HG02870 (cell line): ENCODE data around the gene QSOX2.

Experiments
- ATAC-seq: cut with Tn5 transposase; IDR thresholded peaks from one replicate; pipeline ENCODE4 v1.9.1; 2021; ENCODE audit warnings: mild to moderate bottlenecking, moderate library complexity; ENCODE audit not compliant: unreplicated experiment

Gene QSOX2

DNA sequence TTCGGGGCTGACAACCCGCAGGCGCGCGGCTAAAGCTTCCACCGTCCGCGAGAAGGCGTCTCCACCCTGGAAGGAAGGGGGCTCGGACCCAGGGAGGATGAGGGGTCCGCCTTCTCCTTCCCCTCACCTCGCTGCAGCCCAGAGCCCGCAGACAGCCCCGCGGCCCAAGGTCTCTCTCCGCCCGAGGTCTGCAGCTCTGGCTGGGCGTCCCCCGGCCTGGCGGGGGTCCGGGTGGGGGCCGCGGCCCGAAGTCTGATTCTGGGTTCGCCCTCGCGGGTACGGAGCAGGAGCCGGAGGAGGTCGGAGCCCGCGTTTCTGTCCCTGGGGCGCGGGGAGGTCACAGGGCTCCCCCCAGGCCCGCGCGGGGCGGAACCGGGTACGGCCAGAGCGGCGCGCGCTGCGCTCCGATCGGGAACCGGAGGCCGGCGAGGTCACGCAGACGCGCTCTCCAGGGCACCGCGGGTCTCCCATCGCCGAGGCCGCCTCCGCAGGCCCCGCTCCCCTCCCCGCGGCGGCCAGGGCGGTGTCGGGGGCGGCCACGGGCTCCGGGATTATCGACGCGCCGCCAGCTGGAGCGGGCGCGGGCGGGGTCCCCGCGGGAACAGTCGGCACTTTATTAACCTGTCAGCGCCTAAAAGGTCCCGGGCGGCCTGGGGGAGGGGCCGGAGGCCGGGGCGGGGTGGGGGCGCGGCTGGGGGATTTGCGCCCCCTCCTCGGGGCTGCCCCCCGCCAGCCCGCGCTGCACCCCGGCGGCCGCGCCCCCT is 52.3 kb downstream of the QSOX2 start:
- no peak for ATAC-seq

DNA sequence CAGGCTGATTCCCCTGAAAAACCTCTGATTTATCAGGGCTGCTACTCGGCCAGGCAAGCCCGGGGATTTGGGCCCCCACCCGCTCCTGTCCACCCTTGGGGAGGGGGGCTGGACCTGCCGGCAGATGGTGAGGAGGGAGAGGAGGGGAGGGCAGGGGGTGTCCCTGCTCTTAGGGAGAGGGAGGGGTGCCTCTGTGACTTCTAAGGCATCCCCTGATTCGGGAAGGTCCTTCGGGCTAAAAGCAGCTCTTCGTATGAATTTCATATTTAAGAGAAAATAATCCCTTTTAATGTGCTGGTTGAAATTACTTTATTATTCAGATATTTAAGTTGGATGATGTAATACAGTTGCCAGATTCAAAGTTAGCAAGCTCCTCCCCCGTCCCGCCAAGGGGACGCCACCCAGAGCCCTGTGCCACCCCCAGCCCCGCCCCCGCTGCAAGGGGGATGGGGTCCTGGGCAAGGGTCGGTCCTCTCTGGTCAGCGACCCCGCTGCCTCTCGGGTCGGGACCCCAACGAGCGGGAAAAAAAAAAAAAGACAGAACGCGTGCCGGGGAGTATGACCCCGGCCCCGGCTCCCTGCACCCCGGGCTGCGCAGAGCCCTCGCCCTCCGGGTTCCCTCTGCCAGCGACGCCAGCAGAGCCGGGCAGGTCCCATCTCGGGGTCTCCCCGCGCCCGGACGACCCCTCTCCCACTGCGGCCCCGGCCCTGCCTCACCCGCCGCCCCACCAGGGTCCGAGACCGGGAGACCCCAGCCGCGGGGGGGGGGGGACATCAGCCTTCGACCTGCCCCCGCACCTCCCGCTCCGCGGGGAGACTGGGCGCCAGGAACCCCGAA is 53.1 kb downstream of the QSOX2 start:
- ATAC-seq = no peak

DNA sequence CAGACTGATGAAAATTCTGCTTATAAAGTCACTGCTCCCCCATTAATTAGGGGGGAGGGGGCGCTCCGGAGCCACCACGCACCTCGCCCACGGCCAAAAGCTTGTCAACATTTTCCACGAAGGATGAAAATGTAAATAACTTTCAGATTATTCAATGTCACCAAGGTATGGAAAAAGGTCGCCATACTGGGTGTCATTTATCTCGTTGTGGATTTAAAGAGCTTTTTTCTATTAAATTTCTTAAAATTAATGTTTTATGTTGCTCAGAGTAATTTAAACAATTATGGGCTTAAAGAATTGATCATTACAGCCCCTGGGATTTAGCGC is 53.7 kb downstream of the QSOX2 start:
- ATAC-seq = no peak

DNA sequence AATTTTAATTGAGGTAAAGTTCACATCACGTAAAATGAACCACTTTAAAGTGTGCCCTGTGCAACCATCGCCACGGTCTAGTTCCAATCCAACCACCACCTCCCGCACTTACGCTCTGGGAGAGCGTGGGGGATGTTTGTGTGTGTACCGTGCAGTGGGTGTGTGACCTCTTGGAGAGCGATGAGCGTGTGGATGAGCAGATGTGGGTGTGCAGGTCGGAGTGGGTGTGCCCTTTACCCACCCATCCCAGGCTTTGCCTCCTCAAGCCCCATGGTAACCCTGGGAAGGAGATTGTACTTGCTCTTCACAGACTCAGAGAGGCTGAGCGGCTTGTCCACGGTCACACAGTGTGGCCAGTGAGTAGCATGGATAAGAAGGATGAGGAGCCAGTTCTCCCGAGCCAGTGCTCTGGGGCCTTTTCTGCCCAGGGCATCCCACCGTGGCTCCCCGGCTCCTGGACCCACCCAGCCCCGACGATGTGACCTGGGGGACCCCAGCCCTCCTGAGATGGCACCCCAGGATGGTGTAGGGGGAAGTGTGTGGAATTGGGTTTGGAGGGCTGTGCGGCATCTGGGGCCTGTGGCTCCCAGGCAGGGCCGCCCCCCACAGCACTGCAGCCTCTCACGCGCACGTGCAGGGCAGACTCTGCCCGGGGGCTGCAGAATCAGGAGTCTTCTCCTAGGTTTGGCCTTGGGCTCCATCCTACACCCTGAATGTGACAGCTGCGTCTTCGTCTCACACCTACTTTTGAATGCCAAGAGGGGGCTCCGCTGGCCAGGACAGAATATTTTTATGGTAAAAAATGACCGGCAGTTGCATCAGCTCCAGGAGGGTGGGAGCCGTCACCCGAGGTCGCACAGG is 54.3 kb downstream of the QSOX2 start:
- ATAC-seq = no peak

- no peak for ATAC-seq
Measured at GRCh38 chr9:136190656-136191055, 55.0 kb downstream of the QSOX2 start.

GRCh38 chr9:136190237-136190601 is 55.4 kb downstream of the QSOX2 start:
- ATAC-seq = no peak

DNA sequence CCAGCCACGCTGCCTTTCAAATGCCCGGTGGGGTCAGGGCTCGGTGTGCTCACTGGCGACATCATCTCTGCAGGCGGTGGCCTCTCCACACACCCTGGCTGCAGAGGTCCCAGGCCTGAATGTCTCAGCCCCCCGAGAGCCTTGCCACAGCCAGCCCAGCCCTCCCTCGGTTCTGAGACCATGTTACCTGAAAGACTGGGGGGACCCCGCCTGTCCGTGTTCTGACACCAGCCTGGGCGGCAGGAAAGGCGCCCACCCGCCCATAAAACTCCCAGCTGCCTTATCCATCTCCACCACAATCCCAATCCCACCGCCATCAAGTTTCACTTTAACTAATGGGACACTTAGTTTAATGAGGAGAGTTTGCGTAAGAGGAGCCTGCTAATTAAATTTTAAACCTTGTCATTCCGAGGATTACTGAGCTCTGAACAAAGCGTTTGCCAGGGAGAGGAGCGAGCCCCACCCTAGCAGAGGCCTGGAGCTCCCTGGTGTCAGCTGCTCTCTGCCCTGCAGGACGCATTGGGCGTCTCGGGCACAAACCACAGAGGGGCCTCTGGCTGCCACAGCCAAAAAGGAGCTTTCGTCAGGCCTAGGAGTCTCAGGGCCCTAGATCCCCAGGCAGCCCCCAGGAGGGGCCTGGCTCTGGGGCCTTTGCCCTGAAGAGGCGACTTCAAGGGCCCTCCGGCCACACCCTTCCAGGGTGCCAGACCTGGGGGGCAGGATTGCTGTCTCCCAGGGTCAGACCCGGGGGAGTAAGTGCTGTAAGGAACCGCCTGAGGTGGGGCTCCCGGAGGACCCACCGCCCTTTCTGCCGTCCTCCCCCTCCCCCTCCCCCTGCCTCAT is 56.0 kb downstream of the QSOX2 start:
- no peak for ATAC-seq

DNA sequence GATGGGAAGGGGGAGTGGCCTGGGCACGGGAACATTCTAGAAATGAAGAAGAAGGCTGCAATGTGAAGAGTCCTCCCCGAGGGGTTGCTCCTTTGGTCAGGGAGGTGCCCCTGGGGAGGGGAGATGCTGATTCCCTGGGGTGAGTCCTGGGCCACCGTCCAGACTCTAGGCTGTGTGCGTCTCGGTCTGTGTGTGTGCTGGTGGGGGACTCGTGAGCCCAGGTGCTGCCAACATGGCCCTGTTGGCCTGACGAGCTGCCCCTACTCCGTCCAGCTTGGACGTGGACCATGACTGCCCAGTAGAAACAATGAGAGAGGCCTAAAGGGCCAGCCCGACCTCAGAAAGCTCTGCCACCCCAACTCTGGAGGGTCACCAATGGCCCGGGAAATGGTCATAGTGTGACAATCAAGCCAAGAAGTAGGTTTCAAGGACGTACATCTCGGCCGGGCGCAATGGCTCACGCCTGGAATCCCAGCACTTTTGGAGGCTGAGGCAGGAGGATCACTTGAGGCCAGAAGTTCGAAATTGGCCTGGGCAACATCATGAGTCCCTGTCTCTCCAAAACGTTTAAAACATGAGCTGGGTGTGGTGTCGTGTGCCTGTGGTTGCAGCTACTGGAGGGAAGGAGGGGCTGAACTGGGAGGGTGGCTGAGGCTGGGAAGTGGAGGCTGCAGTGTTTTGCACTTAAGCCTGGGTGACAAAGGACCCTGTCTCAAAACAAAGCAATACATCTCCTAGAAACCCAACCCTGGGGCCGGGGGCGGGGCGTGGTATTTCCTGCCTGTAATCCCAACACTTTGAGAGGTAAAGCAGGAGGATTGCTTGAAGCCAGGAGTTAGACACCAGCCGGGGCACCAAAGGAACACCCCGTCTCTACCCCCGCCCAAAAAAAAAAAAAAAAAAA is 57.7 kb downstream of the QSOX2 start:
- ATAC-seq = no peak

DNA sequence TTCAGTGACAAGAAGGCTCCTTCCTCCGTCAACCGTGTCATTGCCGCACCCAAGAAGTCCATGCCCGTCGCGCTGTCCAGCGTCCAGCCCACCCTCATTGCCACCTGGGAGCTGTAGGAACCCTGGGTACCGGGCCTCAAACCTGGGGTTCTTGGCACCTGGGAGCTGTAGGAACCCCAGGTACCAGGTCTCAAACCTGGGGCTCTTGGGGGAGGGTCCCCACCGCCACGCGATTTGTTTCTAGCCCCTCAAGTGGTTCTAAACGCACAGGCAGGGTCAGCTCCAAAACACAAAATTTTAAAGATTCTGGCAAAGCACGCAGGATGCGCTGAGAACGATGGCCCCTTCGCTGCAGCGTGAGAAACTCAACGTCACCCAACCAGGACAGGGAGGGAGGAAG is 58.4 kb downstream of the QSOX2 start:
- ATAC-seq = no peak

DNA sequence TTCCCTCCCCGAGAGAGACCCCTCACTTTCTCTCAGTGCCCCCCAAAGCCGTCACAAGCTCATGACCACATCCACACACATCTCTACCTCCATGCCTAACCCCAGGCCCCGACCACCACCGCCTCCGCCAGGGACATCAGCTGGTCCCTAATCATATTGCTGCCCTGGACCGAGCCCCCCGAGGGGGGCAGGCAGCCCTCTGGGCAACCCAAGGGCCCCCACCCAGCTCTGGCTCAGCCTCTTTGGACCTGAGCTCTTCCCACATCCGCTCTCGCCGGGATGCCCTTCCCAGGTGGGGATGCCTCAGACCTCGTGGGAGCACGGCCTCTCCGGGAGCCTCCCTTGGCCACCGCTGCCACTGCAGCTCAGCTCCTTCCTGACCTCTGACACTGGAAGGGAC is 59.2 kb downstream of the QSOX2 start:
- ATAC-seq = no peak

- ATAC-seq = no peak
Measured at GRCh38 chr9:136185596-136186366, 59.8 kb downstream of the QSOX2 start.

DNA sequence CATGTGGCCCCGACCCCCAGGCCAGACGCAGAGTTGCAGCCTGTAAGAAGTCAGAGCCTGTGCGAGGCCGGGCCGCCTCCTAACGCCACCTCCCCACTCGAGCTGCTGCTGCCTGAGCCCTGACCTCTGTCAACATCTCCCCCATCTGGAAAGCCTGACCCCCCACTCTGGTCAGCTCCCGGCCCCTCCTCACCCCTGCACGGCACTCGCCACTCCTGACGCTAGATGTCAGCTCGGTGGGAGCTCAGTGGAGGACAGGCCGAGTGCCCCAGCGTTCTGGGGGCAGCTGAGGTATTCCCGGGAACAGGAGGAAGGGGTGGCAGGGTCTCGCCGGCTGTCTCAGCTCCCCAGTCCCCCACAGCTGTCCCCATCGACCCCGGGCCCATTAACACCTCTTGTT is 60.5 kb downstream of the QSOX2 start:
- no peak for ATAC-seq

DNA sequence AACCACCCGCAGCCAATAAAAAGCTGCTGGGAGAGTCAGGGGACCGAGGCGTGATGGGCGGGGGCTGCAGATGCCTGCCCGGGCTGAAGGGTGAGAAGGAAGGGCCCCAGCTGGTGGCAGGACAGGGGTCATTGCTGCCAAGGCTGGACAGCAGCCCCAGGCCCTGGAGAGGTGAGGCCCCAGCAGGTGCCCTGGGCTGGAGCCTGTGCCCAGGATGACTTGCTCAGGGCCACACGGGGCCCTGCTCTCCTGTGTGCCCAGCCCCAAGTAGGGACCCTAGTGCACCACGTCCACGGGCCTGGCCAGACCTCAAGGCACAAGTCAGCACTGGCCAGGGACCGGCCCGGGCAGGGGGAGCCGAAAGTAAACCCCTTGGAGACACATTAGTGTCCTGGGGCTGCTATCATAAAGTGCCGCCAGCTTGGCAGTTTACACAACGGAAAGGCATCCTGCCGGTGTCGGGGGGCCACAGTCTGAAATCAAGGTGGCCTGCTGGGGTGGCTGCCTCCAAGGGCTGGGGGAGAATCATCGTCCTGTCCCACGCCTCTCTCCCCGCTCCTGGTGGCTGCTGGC is 62.7 kb downstream of the QSOX2 start:
- no peak for ATAC-seq

- ATAC-seq = no peak
Measured at GRCh38 chr9:136182420-136182787, 63.2 kb downstream of the QSOX2 start.

- no peak for ATAC-seq
Measured at GRCh38 chr9:136181784-136182419, 63.7 kb downstream of the QSOX2 start.

GRCh38 chr9:136180586-136180985 is 65.0 kb downstream of the QSOX2 start:
- no peak for ATAC-seq

- ATAC-seq = no peak
Measured at GRCh38 chr9:136179761-136180160, 65.9 kb downstream of the QSOX2 start.

DNA sequence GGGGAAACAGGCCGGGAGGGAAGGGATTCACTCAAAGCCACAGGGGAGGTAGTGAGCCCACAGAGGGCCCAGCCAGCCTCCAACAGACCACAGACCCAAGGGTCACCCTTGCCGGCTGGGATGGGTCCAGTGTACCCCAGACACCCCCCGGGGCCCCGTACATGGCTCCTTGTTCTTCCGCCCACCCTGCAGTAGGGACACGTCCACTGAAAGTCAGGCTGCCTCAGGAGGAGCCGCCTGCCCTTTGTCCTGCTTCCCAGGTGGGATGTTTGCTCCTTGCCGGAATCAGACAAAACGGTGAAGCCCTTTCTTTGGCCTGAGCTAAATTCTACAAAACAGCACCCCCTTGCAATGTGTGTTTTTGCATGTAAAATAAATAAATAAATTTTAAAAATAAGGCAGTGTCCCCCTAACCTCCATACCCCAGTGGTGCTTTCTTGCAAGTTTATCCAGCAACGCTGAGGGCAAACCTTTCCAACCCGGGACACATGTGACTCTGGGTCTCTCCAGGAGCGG is 66.5 kb downstream of the QSOX2 start:
- no peak for ATAC-seq
